ENCODE results near the gene LYZL1.
"Not testable (repeated sequence)": the region's sequence is repeated elsewhere in the genome, so short reads cannot be mapped to it uniquely, and the experiment has no call there.

DNA sequence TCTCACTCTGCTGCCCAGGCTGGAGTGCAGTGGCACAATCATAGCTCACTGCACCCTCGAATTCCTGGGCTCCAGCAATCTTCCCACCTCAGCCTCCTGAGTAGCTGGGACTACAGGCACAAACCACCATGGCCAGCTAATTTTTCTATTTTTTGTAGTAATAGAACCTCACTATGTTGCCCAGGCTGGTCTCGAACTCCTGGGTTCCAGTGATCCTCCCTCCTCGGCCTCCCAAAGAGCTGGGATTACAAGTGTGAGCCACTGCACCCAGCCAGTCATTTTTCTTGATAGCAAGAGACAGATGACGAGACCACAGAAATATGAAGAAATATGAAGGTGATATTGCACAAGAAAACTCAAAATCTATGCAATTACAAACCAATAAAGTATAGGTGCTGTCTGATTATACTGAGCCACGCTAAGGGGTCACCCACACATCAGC, 31.8 kb downstream of the LYZL1 start:
- TF ChIP-seq POLR2A (IDR thresholded peaks at IDR 0.05; ENCODE audit: extremely low read depth, insufficient read length); MYC (IDR thresholded peaks at IDR 0.05; ENCODE audit: low read depth, low read length): not testable (repeated sequence)
- TF ChIP-seq, protein P1, sequence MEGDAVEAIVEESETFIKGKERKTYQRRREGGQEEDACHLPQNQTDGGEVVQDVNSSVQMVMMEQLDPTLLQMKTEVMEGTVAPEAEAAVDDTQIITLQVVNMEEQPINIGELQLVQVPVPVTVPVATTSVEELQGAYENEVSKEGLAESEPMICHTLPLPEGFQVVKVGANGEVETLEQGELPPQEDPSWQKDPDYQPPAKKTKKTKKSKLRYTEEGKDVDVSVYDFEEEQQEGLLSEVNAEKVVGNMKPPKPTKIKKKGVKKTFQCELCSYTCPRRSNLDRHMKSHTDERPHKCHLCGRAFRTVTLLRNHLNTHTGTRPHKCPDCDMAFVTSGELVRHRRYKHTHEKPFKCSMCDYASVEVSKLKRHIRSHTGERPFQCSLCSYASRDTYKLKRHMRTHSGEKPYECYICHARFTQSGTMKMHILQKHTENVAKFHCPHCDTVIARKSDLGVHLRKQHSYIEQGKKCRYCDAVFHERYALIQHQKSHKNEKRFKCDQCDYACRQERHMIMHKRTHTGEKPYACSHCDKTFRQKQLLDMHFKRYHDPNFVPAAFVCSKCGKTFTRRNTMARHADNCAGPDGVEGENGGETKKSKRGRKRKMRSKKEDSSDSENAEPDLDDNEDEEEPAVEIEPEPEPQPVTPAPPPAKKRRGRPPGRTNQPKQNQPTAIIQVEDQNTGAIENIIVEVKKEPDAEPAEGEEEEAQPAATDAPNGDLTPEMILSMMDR (IDR thresholded peaks at IDR 0.05; ENCODE audit: low read depth, low read length), result not testable (repeated sequence)
- TF ChIP-seq, protein P2, sequence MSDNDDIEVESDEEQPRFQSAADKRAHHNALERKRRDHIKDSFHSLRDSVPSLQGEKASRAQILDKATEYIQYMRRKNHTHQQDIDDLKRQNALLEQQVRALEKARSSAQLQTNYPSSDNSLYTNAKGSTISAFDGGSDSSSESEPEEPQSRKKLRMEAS (IDR thresholded peaks at IDR 0.05; ENCODE audit: low read depth, low read length), result not testable (repeated sequence)

All from NB4 (cell line).